HepG2 (cell line): ENCODE measurements around the gene PSMA7. TPM values are rescaled to one million over a fixed set of nuclear protein-coding genes. Genes with fewer than 3 reads are reported as not detected.

Experiments
- ATAC-seq: fragments of 200-7000 bp; cut with Tn5 transposase; 3 replicates; pipeline ENCODE4 v1.9.1; 2020; ENCODE audit warnings: mild to moderate bottlenecking, moderate library complexity
- BruUV-seq: library from RNA; stranded (reverse); fragments of 400-500 nt; replicated peaks from 2 replicates; lab custom pipeline; 2021; lab: Mats Ljungman, UMichigan
- CTCF ChIA-PET: fragments of 300-600 bp; formaldehyde crosslinking; extraction: SDS; loops from one replicate; lab custom pipeline; 2021; ENCODE audit warnings: low total read pairs, inconsistent platforms, low intra/inter-chr PET ratio; lab: Yijun Ruan, JAX
- POLR2A ChIA-PET: fragments of 350-600 bp; sonication (Branson Sonifier 250); formaldehyde crosslinking; loops from one replicate; lab custom pipeline; 2020; ENCODE audit warnings: antibody characterized with exemption, inconsistent platforms; lab: Yijun Ruan, JAX
- DNase-seq: peaks from one replicate; pipeline ENCODE4 v3.0.0-alpha.2; 2015; ENCODE audit warnings: low spot score
- FAIRE-seq: peaks from 3 replicates; lab custom pipeline; 2011; peaks lifted over from hg19 to GRCh38; lab: Jason Lieb, UNC
- H2AFZ ChIP-seq: one replicate; pipeline ENCODE4 v1.6.1; 2011; ENCODE audit warnings: low read length, inconsistent platforms
- H3K27ac ChIP-seq: fragments of 300-600 bp; 3 replicates; pipeline ENCODE4 v1.8.0; 2011; ENCODE audit warnings: mixed run types, mild to moderate bottlenecking, mixed read lengths, low read length, inconsistent platforms; ENCODE audit not compliant: insufficient read depth; ENCODE audit errors: extremely low read length
- H3K27me3 ChIP-seq, 2 experiments: fragments of 200-600 bp in 1 of 2; 2 replicates in 1 of 2; 3 replicates in 1 of 2; pipeline versions ENCODE4 v1.6.0 to v1.8.0; 2011; ENCODE audit warnings: low read length in 2 of 2, mild to moderate bottlenecking in 2 of 2, moderate library complexity in 2 of 2, inconsistent platforms in 1 of 2; ENCODE audit not compliant: insufficient read depth in 2 of 2, control insufficient read depth in 1 of 2
- H3K36me3 ChIP-seq, 2 experiments: fragments of 200-600 bp in 1 of 2; replicated peaks in 1 of 2; 2 replicates in 1 of 2; 3 replicates in 1 of 2; pipeline versions ENCODE4 v1.5.1 to v1.8.0; 2011; ENCODE audit warnings: low read length in 2 of 2, inconsistent platforms in 1 of 2; ENCODE audit not compliant: insufficient read depth in 2 of 2, control insufficient read depth in 1 of 2
- H3K4me1 ChIP-seq: 2 replicates; pipeline ENCODE4 v1.5.1; 2012; ENCODE audit warnings: low read length, inconsistent platforms; ENCODE audit not compliant: insufficient read depth
- H3K4me2 ChIP-seq: 2 replicates; pipeline ENCODE4 v1.6.0; 2011; ENCODE audit warnings: low read depth, low read length, inconsistent platforms
- H3K4me3 ChIP-seq, 3 experiments: fragments of 200-600 bp in 1 of 3; sonication (generic), shearing (Covaris generic) in 1 of 3; replicated peaks in 1 of 3; 2 replicates each; pipeline ENCODE4 v1.5.1; 2011 to 2016; ENCODE audit warnings: low read length in 3 of 3, inconsistent platforms in 2 of 3, low read depth in 2 of 3, mild to moderate bottlenecking in 2 of 3, control low read depth in 1 of 3, mixed read lengths in 1 of 3; ENCODE audit not compliant: insufficient read depth in 1 of 3
- H3K79me2 ChIP-seq: one replicate; pipeline ENCODE4 v1.6.1; 2011; ENCODE audit warnings: low read length, inconsistent platforms; ENCODE audit not compliant: insufficient read depth
- H3K9ac ChIP-seq: 2 replicates; pipeline ENCODE4 v1.6.0; 2011; ENCODE audit warnings: mild to moderate bottlenecking, low read depth, low read length, inconsistent platforms; ENCODE audit not compliant: insufficient read depth
- H3K9me3 ChIP-seq: 2 replicates; pipeline ENCODE4 v1.5.1; 2012; ENCODE audit warnings: mild to moderate bottlenecking, low read length
- H4K20me1 ChIP-seq: 2 replicates; pipeline ENCODE4 v1.6.0; 2011; ENCODE audit warnings: inconsistent platforms, mild to moderate bottlenecking, low read length, moderate library complexity; ENCODE audit not compliant: insufficient read depth
- AGO2 ChIP-seq: fragments of 200-400 bp; formaldehyde crosslinking; optimal IDR thresholded peaks from 2 replicates; pipeline ENCODE3; 2017; ENCODE audit warnings: mild to moderate bottlenecking, low read depth, low read length, moderate library complexity
- DMAP1 ChIP-seq: IDR thresholded peaks from 2 replicates; pipeline ENCODE4 v1.6.1; 2016
- HMG20A ChIP-seq: IDR thresholded peaks from 2 replicates; pipeline ENCODE4 v1.6.1; 2016; ENCODE audit warnings: borderline replicate concordance
- IRF2 ChIP-seq: IDR thresholded peaks from 2 replicates; pipeline ENCODE4 v1.6.1; 2018; ENCODE audit warnings: missing genetic modification reagents, missing compliant biosample characterization
- RBM22 ChIP-seq: fragments of 200-400 bp; formaldehyde crosslinking; optimal IDR thresholded peaks from 2 replicates; pipeline ENCODE3; 2017; ENCODE audit warnings: mild to moderate bottlenecking, low read length, moderate library complexity
- YEATS4 ChIP-seq: sonication (generic); formaldehyde crosslinking; IDR thresholded peaks from 2 replicates; pipeline ENCODE4 v1.4.0; 2020; ENCODE audit warnings: missing genetic modification reagents, borderline replicate concordance
- ZBTB46 ChIP-seq: sonication (generic); formaldehyde crosslinking; IDR thresholded peaks from 2 replicates; pipeline ENCODE4 v1.4.0; 2020; ENCODE audit warnings: mild to moderate bottlenecking, missing genetic modification reagents, borderline replicate concordance
- ZNF263 ChIP-seq: sonication (generic); formaldehyde crosslinking; IDR thresholded peaks from 2 replicates; pipeline ENCODE4 v1.4.0; 2020; ENCODE audit warnings: missing genetic modification reagents
- ZNF687 ChIP-seq: sonication (generic); formaldehyde crosslinking; IDR thresholded peaks from 2 replicates; pipeline ENCODE4 v1.5.1; 2020; ENCODE audit warnings: mild to moderate bottlenecking, missing genetic modification reagents, moderate library complexity
- WGBS: methylation state at CpG from one replicate; pipeline ENCODE4 v1.1.6; 2017; ENCODE audit warnings: low lambda C conversion rate; 5-methylcytosine and 5-hydroxymethylcytosine counted together
- in situ Hi-C: cut with HindIII; loops from 2 replicates; pipeline ENCODE4 v1.10.0; 2017; ENCODE audit warnings: low pct_unique_long_range_greater_than_20kb; ENCODE audit not compliant: extremely low pct_ligation_motif_present
- intact Hi-C: fragments of 100-400 bp; cut with micrococcal nuclease; formaldehyde crosslinking; loops from one replicate; pipeline ENCODE4 v1.10.0; 2022; ENCODE audit not compliant: unreplicated experiment
- polyA plus RNA-seq, 8 experiments: library from polyadenylated mRNA; depleted of rRNA in 3 of 8; stranded (reverse) in 7 of 8; unstranded in 1 of 8; fragments of >200 nt; fragmentation: Illumina TruSeq in 4 of 8; extraction: Trizol in 4 of 8; gene quantifications; 2 replicates each; pipeline versions ENCODE4 v1.2.1 to v1.2.3, GENCODE V29; 2011 to 2016; ENCODE audit warnings: low read depth in 4 of 8, missing spikeins in 1 of 8, mixed read lengths in 1 of 8; ENCODE audit not compliant: insufficient read depth in 1 of 8
- total RNA-seq, 5 experiments: library from RNA; depleted of rRNA; stranded (reverse); fragments of >200 nt; fragmentation: Illumina TruSeq; extraction: Trizol; gene quantifications; 2 replicates each; pipeline ENCODE4 v1.2.3, GENCODE V29; 2016; ENCODE audit warnings: low read depth in 1 of 5
- TF ChIP-seq, protein P1 (sequence below): IDR thresholded peaks from 2 replicates; pipeline ENCODE4 v1.6.1; 2016; ENCODE audit warnings: mild to moderate bottlenecking

Gene PSMA7
- total and polyA plus RNA-seq, 2 of the 13 experiments (the other 11 are each of a cell fraction or from before 2014, with no cell fraction given), result 531 to 631 TPM

GRCh38 chr20:62175711-62176110 lies 32.5 kb upstream of the PSMA7 start:
- TF ChIP-seq IRF2 (CRISPR knock-in tag), result no peak
- no peaks in the 10 kb centered on the region for H4K20me1 ChIP-seq
- no peak overlapping the region for H3K9ac ChIP-seq
- H3K4me1 ChIP-seq, result no peaks in the 10 kb centered on the region
- in situ Hi-C loops (no loop called here), intact Hi-C loops (no loop called here)
- no peaks in the 10 kb centered on the region for H3K79me2 ChIP-seq
- ATAC-seq (0 out of 3 replicates have a peak, but pooled peaks have one; percentile 7), FAIRE-seq (no peak), DNase-seq (no peak)
- ChIA-PET CTCF (no interaction called here), POLR2A (no interaction called here)
- H3K27me3 ChIP-seq, result no peaks in the 10 kb centered on the region; a peak in 1 of 5 replicates
- no peak overlapping the region for H3K4me3 ChIP-seq
- 98% methylated on average over 10 of the region's 10 CpGs for WGBS
- H3K36me3 ChIP-seq, result peaks cover 29 to 48% of the 10 kb centered on the region in 2 experiments
- H3K4me2 ChIP-seq, result no peak overlapping the region
- H3K27ac ChIP-seq, result no peak overlapping the region
- BruUV-seq, result no TSS peak
- H3K9me3 ChIP-seq, result no peaks in the 10 kb centered on the region
- H2AFZ ChIP-seq, result no peak overlapping the region

DNA sequence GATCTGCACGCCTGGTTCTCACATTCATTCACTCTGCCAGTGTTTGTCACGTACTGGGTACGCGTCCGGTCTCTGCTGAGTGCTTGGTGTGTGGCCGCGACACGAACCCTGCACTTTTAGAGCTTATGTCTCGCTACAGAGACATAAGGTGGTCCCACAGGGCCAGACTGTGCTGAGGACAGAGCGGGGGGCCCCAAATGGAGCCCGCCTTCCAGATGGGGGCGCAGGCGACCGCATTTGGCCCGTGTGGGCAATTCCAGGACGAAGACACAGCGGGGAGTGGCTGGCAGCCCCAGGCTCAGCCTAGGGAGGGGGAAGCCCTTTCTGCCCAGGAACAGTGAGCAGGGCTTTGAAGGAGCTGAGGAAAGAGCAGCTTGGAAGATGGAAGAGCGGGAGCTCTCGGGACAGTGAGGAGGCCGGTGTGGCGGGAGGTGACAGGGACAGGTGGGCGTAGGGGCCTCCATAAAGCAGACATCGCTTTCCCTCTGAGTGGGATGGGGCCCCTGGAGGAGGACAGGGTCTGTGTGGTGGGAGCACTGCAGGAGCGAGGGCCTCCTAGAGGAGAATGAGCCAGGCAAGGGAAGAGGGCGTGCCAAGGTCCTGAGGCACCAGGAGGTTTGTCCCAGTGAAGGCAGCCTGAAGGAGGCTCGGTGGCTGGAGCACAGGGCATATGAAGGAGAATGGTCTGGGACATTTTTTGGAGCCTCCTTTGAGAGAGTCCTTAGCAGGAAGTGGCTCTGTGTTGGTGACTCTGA lies 31.9 kb upstream of the PSMA7 start:
- peaks cover 29 to 50% of the 10 kb centered on the region in 2 experiments for H3K36me3 ChIP-seq
- no peak overlapping the region for H2AFZ ChIP-seq
- 97% methylated on average over 26 of the region's 26 CpGs for WGBS
- H3K4me3 ChIP-seq, result no peak overlapping the region
- CTCF ChIA-PET, result no interaction called here
- no peaks in the 10 kb centered on the region for H4K20me1 ChIP-seq
- no TSS peak for BruUV-seq
- H3K9me3 ChIP-seq, result no peaks in the 10 kb centered on the region
- DNase-seq (no peak), ATAC-seq (no peak; the same call in 2 of the 3 replicates), FAIRE-seq (no peak)
- no peak overlapping the region for H3K27ac ChIP-seq
- in situ Hi-C loops, result no loop called here
- no peaks in the 10 kb centered on the region for H3K4me1 ChIP-seq
- intact Hi-C loops, result no loop called here
- H3K9ac ChIP-seq, result no peak overlapping the region
- H3K27me3 ChIP-seq, result no peaks in the 10 kb centered on the region; a peak in 1 of 5 replicates
- POLR2A ChIA-PET, result interaction anchor here (1.2 kb wide), 1 partner anchor 8 kb away, joined by 3 read pairs; the partner anchor contains the start of gene MTG2
- H3K79me2 ChIP-seq, result no peaks in the 10 kb centered on the region
- H3K4me2 ChIP-seq, result no peak overlapping the region
- TF ChIP-seq AGO2 (peak; percentile 91), HMG20A (CRISPR knock-in tag) (no peak), ZBTB46 (CRISPR knock-in tag) (no peak), RBM22 (peak; percentile 88), YEATS4 (CRISPR knock-in tag) (no peak), ZNF687 (CRISPR knock-in tag) (no peak), ZNF263 (CRISPR knock-in tag) (peak; percentile 77), DMAP1 (CRISPR knock-in tag) (no peak)
- TF ChIP-seq, protein P1, sequence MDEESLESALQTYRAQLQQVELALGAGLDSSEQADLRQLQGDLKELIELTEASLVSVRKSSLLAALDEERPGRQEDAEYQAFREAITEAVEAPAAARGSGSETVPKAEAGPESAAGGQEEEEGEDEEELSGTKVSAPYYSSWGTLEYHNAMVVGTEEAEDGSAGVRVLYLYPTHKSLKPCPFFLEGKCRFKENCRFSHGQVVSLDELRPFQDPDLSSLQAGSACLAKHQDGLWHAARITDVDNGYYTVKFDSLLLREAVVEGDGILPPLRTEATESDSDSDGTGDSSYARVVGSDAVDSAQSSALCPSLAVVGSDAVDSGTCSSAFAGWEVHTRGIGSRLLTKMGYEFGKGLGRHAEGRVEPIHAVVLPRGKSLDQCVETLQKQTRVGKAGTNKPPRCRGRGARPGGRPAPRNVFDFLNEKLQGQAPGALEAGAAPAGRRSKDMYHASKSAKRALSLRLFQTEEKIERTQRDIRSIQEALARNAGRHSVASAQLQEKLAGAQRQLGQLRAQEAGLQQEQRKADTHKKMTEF (CRISPR knock-in tag), result no peak
